H1 (cell line): ENCODE data around the gene TP53RK. TPM values are rescaled to one million over a fixed set of nuclear protein-coding genes. Genes with fewer than 3 reads are reported as not detected.

Experiments used
- CTCF ChIA-PET: fragments of 300-600 bp; sonication (Branson Sonifier 250); formaldehyde crosslinking; loops from one replicate; lab custom pipeline; 2021; ENCODE audit not compliant: partially characterized antibody; lab: Charles Lee
- POLR2A ChIA-PET: fragments of 300-600 bp; sonication (Branson Sonifier 250); formaldehyde crosslinking; loops from one replicate; lab custom pipeline; 2021; ENCODE audit warnings: inconsistent platforms; ENCODE audit not compliant: partially characterized antibody; lab: Charles Lee
- DNase-seq, 2 experiments: peaks; one replicate each; pipeline versions ENCODE4 v3.0.0 to v3.0.0-alpha.2; 2010 to 2022; ENCODE audit warnings: low spot score in 2 of 2, low read depth in 1 of 2, mixed read lengths in 1 of 2
- FAIRE-seq: peaks from 2 replicates; lab custom pipeline; 2011; peaks lifted over from hg19 to GRCh38; lab: Jason Lieb, UNC
- H2AFZ ChIP-seq: 2 replicates; pipeline ENCODE4 v1.8.1; 2012; ENCODE audit warnings: low read length, inconsistent platforms
- H2AK5ac ChIP-seq: 2 replicates; pipeline ENCODE4 v1.6.1; 2013; ENCODE audit warnings: low read depth, low read length
- H2BK120ac ChIP-seq: replicated peaks from 2 replicates; pipeline ENCODE3; 2013; ENCODE audit warnings: low read depth, low read length, inconsistent platforms
- H2BK12ac ChIP-seq: 2 replicates; pipeline ENCODE4 v1.6.1; 2013; ENCODE audit warnings: low read depth, low read length
- H2BK15ac ChIP-seq: 2 replicates; pipeline ENCODE4 v1.6.1; 2013; ENCODE audit warnings: low read length
- H2BK20ac ChIP-seq: 2 replicates; pipeline ENCODE4 v1.6.1; 2013; ENCODE audit warnings: low read length
- H2BK5ac ChIP-seq: 2 replicates; pipeline ENCODE4 v1.6.1; 2013; ENCODE audit warnings: low read depth, low read length
- H3K14ac ChIP-seq: 2 replicates; pipeline ENCODE4 v1.6.1; 2013; ENCODE audit warnings: inconsistent platforms; ENCODE audit not compliant: insufficient read length
- H3K18ac ChIP-seq: 2 replicates; pipeline ENCODE4 v1.6.1; 2013; ENCODE audit warnings: low read length; ENCODE audit errors: extremely low read depth
- H3K23ac ChIP-seq: 2 replicates; pipeline ENCODE4 v1.6.1; 2013; ENCODE audit warnings: inconsistent platforms; ENCODE audit not compliant: insufficient read length
- H3K23me2 ChIP-seq: 2 replicates; pipeline ENCODE4 v1.6.1; 2013; ENCODE audit warnings: low read depth, low read length
- H3K27ac ChIP-seq: 2 replicates; pipeline ENCODE4 v1.6.1; 2011; ENCODE audit warnings: low read depth, low read length, inconsistent platforms
- H3K27me3 ChIP-seq, 4 experiments: replicated peaks in 1 of 4; 1 replicate in 1 of 4; 2 replicates in 3 of 4; pipeline versions ENCODE4 v1.6.1 to v1.8.1; 2011 to 2013; ENCODE audit warnings: low read length in 3 of 4, mild to moderate bottlenecking in 3 of 4, inconsistent platforms in 2 of 4, mixed read lengths in 2 of 4, moderate library complexity in 1 of 4; ENCODE audit not compliant: control insufficient read depth in 3 of 4, insufficient read depth in 3 of 4; ENCODE audit errors: extremely low read depth in 1 of 4
- H3K36me3 ChIP-seq, 4 experiments: 2 replicates each; pipeline versions ENCODE4 v1.6.1 to v1.8.1; 2011 to 2013; ENCODE audit warnings: mild to moderate bottlenecking in 4 of 4, low read length in 3 of 4, moderate library complexity in 2 of 4, control low read depth in 1 of 4, inconsistent platforms in 1 of 4; ENCODE audit not compliant: insufficient read depth in 4 of 4, control insufficient read depth in 2 of 4
- H3K4ac ChIP-seq: replicated peaks from 2 replicates; pipeline ENCODE3; 2013; ENCODE audit warnings: low read length, low read depth, mixed read lengths, inconsistent platforms; ENCODE audit not compliant: insufficient read length
- H3K4me1 ChIP-seq, 4 experiments: replicated peaks in 1 of 4; 1 replicate in 1 of 4; 2 replicates in 3 of 4; pipeline versions ENCODE4 v1.6.1 to v1.8.1; 2011 to 2013; ENCODE audit warnings: low read length in 3 of 4, inconsistent platforms in 2 of 4, mixed read lengths in 1 of 4; ENCODE audit not compliant: insufficient read depth in 4 of 4, control insufficient read depth in 3 of 4
- H3K4me2 ChIP-seq, 2 experiments: 2 replicates each; pipeline versions ENCODE4 v1.6.1 to v1.8.1; 2011 to 2013; ENCODE audit warnings: low read depth in 2 of 2, low read length in 2 of 2, control low read depth in 1 of 2, inconsistent platforms in 1 of 2, mild to moderate bottlenecking in 1 of 2; ENCODE audit not compliant: insufficient read depth in 1 of 2
- H3K4me3 ChIP-seq, 4 experiments: fragments of 200-600, 300-600 bp in 1 of 4; sonication (generic), shearing (Covaris generic), sonication (Bioruptor Twin) in 1 of 4; 2 replicates each; pipeline versions ENCODE4 v1.5.1 to v1.8.1; 2011 to 2016; ENCODE audit warnings: low read length in 4 of 4, low read depth in 3 of 4, control low read depth in 2 of 4, inconsistent platforms in 2 of 4, mild to moderate bottlenecking in 2 of 4, mixed read lengths in 1 of 4, moderate library complexity in 1 of 4; ENCODE audit not compliant: insufficient read depth in 2 of 4; ENCODE audit errors: extremely low read depth in 1 of 4
- H3K56ac ChIP-seq: replicated peaks from 2 replicates; pipeline ENCODE3; 2013; ENCODE audit warnings: low read depth, mild to moderate bottlenecking, mixed read lengths, low read length, inconsistent platforms; ENCODE audit not compliant: insufficient read length
- H3K79me1 ChIP-seq: 2 replicates; pipeline ENCODE4 v1.6.1; 2013; ENCODE audit warnings: low read depth, low read length, control low read depth
- H3K79me2 ChIP-seq, 2 experiments: 2 replicates each; pipeline versions ENCODE4 v1.6.1 to v1.8.1; 2012 to 2013; ENCODE audit warnings: low read length in 2 of 2, mild to moderate bottlenecking in 2 of 2, inconsistent platforms in 1 of 2; ENCODE audit not compliant: insufficient read depth in 2 of 2, control insufficient read depth in 1 of 2
- H3K9ac ChIP-seq, 4 experiments: replicated peaks in 1 of 4; 1 replicate in 1 of 4; 2 replicates in 3 of 4; pipeline versions ENCODE4 v1.6.1 to v1.8.1; 2011 to 2013; ENCODE audit warnings: low read depth in 3 of 4, low read length in 3 of 4, control low read depth in 2 of 4, mild to moderate bottlenecking in 2 of 4, moderate library complexity in 2 of 4, inconsistent platforms in 1 of 4; ENCODE audit errors: extremely low read depth in 1 of 4
- H3K9me3 ChIP-seq, 2 experiments: 2 replicates each; pipeline versions ENCODE4 v1.6.1 to v1.8.1; 2012 to 2013; ENCODE audit warnings: mild to moderate bottlenecking in 2 of 2, moderate library complexity in 2 of 2, control low read depth in 1 of 2, inconsistent platforms in 1 of 2, low read depth in 1 of 2, low read length in 1 of 2, mixed read lengths in 1 of 2; ENCODE audit not compliant: insufficient read depth in 2 of 2
- H4K20me1 ChIP-seq, 2 experiments: replicated peaks in 1 of 2; 2 replicates each; pipeline versions ENCODE3 to v1.8.1; 2011 to 2013; ENCODE audit warnings: inconsistent platforms in 2 of 2, low read length in 2 of 2, mild to moderate bottlenecking in 1 of 2; ENCODE audit not compliant: insufficient read depth in 2 of 2, control insufficient read depth in 1 of 2
- H4K5ac ChIP-seq: 2 replicates; pipeline ENCODE4 v1.6.1; 2013; ENCODE audit warnings: low read length, low read depth, mixed read lengths, inconsistent platforms; ENCODE audit not compliant: insufficient read length
- H4K8ac ChIP-seq: 2 replicates; pipeline ENCODE4 v1.8.0; 2013; ENCODE audit warnings: mild to moderate bottlenecking, moderate library complexity, low read length, inconsistent platforms; ENCODE audit not compliant: insufficient read depth; ENCODE audit errors: extremely low read depth
- H4K91ac ChIP-seq: replicated peaks from 2 replicates; pipeline ENCODE3; 2013; ENCODE audit warnings: low read length, mixed read lengths, inconsistent platforms; ENCODE audit not compliant: insufficient read length
- BCL11A ChIP-seq, 2 experiments: IDR thresholded peaks; one replicate each; pipeline ENCODE4 v1.6.1; 2011; ENCODE audit warnings: low read depth in 2 of 2, low read length in 2 of 2, mild to moderate bottlenecking in 2 of 2
- CEBPB ChIP-seq: IDR thresholded peaks from 2 replicates; pipeline ENCODE4 v1.6.1; 2012; ENCODE audit warnings: low read depth, low read length
- CHD2 ChIP-seq: IDR thresholded peaks from 2 replicates; pipeline ENCODE4 v1.6.1; 2012; ENCODE audit warnings: low read length, improper control_type of control experiment
- GTF2F1 ChIP-seq: IDR thresholded peaks from 2 replicates; pipeline ENCODE4 v1.6.1; 2012; ENCODE audit warnings: low read depth, low read length, improper control_type of control experiment, borderline replicate concordance
- KDM4A ChIP-seq: IDR thresholded peaks from one replicate; pipeline ENCODE4 v1.7.1; 2012; ENCODE audit warnings: low read depth, mild to moderate bottlenecking, moderate library complexity, low read length, inconsistent platforms; ENCODE audit not compliant: severe bottlenecking
- RAD21 ChIP-seq, 2 experiments: IDR thresholded peaks in 1 of 2; conservative IDR thresholded peaks in 1 of 2; 2 replicates each; pipeline ENCODE4 v1.6.1; 2011; ENCODE audit warnings: low read depth in 2 of 2, low read length in 2 of 2, improper control_type of control experiment in 1 of 2, inconsistent platforms in 1 of 2, mild to moderate bottlenecking in 1 of 2, moderate library complexity in 1 of 2
- RBBP5 ChIP-seq: IDR thresholded peaks from 2 replicates; pipeline ENCODE4 v1.7.1; 2012; ENCODE audit warnings: low read depth, mild to moderate bottlenecking, inconsistent platforms, low read length, moderate library complexity, borderline replicate concordance
- SP4 ChIP-seq: IDR thresholded peaks from 2 replicates; pipeline ENCODE4 v1.6.1; 2012; ENCODE audit warnings: low read length, inconsistent platforms
- ZNF274 ChIP-seq: IDR thresholded peaks from 2 replicates; pipeline ENCODE4 v1.7.0; 2012; ENCODE audit warnings: low read length, borderline replicate concordance; ENCODE audit errors: extremely low read depth
- whole genome bisulfite sequencing, 2 experiments: shearing (Covaris generic) in 1 of 2; methylation state at CpG; one replicate each; pipeline versions ENCODE4 v1.1.6 to v1.1.7; 2013 to 2015; ENCODE audit warnings: low lambda C conversion rate in 2 of 2, mixed read lengths in 2 of 2, inconsistent platforms in 1 of 2, low coverage in 1 of 2, missing lambda C conversion rate in 1 of 2; ENCODE audit not compliant: insufficient replicate concordance in 2 of 2, insufficient coverage in 1 of 2, insufficient read length in 1 of 2; ENCODE audit errors: extremely low coverage in 1 of 2, missing lambda C conversion rate in 1 of 2; 5-methylcytosine and 5-hydroxymethylcytosine counted together
- polyA plus RNA-seq, 7 experiments: library from polyadenylated mRNA; depleted of rRNA in 3 of 7; stranded (reverse) in 5 of 7; unstranded in 2 of 7; fragments of >200 nt in 5 of 7; fragments of 200-250 nt in 2 of 7; gene quantifications; 1 replicate in 5 of 7; 2 replicates in 1 of 7; 4 replicates in 1 of 7; pipeline versions ENCODE4 v1.2.1 to v1.2.3, GENCODE V29; 2011 to 2013; ENCODE audit warnings: missing spikeins in 2 of 7, mixed read lengths in 2 of 7
- total RNA-seq: library from RNA; stranded (reverse); fragmentation: NEBNext Ultra II Directional; extraction: Animal tissue kit (Norgen Biotek cat#: 25700); gene quantifications from 2 replicates; pipeline ENCODE4 v1.2.1, GENCODE V29; 2021

Gene TP53RK
- total and polyA plus RNA-seq, 2 of the 8 experiments (the other 6 are each of a cell fraction or from before 2014, with no cell fraction given) = 8.5 to 16.3 TPM

GRCh38 chr20:46646659-46647380 lies 42.4 kb downstream of the TP53RK start:
- CTCF ChIA-PET = interaction anchor here (0.6 to 1.6 kb wide), 6 partner anchors 14 to 1840 kb away, joined by 3 to 11 read pairs (median 4); no protein-coding TSS in a partner anchor

More at GRCh38 chr20:46646659-46647380, 42.4 kb downstream of the TP53RK start:
- Histone ChIP-seq H2BK120ac (no peak overlapping the region), H3K56ac (no peak overlapping the region), H3K4me3 (no peak overlapping the region), H2BK5ac (no peak overlapping the region), H3K4me1 (peaks cover 0 to 7% (median 1%) of the 10 kb centered on the region in 4 experiments; a peak in 3 of 7 replicates), H3K36me3 (no peaks in the 10 kb centered on the region), H3K27ac (no peak overlapping the region), H2AK5ac (no peak overlapping the region), H3K23ac (no peak overlapping the region), H2BK15ac (no peak overlapping the region), H3K23me2 (peaks cover 7% of the 10 kb centered on the region), H4K20me1 (peaks cover 0 to 5% of the 10 kb centered on the region in 2 experiments), H3K4ac (no peak overlapping the region), H4K5ac (no peak overlapping the region), H3K9me3 (no peaks in the 10 kb centered on the region), H2AFZ (no peak overlapping the region), H3K79me2 (no peaks in the 10 kb centered on the region), H2BK20ac (no peak overlapping the region), H3K79me1 (no peaks in the 10 kb centered on the region; the same call in 1 of the 2 replicates), H3K27me3 (peaks cover 0 to 25% (median 15%) of the 10 kb centered on the region in 4 experiments; a peak in 5 of 7 replicates), H3K4me2 (no peak overlapping the region), H3K9ac (no peak overlapping the region), H4K91ac (no peak overlapping the region), H2BK12ac (no peak overlapping the region), H3K14ac (no peak overlapping the region), H3K18ac (no peak overlapping the region), H4K8ac (no peak overlapping the region)
- FAIRE-seq (no peak), DNase-seq (no peak)
- POLR2A ChIA-PET = interaction anchor here (0.6 kb wide), 1 partner anchor 64 kb away, joined by 3 read pairs; no protein-coding TSS in a partner anchor
- whole genome bisulfite sequencing, 2 experiments = 91% methylated on average over 3 of the region's 3 CpGs; no CpG with 5 or more reads in 1 of the 2 experiments
- no peak for TF ChIP-seq CEBPB
- no peak for TF ChIP-seq RBBP5
- TF ChIP-seq GTF2F1 = no peak
- no peak for TF ChIP-seq CHD2
- no peak for TF ChIP-seq RAD21 (IDR thresholded peaks at IDR 0.05 in 1 of 2, conservative IDR thresholded peaks at IDR 0.05 in 1 of 2; ENCODE audit: low read depth in 2 of 2, low read length in 2 of 2)
- no peak for TF ChIP-seq BCL11A (IDR thresholded peaks at IDR 0.05; ENCODE audit: low read depth in 2 of 2, low read length in 2 of 2)
- no peak for TF ChIP-seq SP4
- no peak for TF ChIP-seq KDM4A
- TF ChIP-seq ZNF274 = no peak
